GM21737 (cell line): Measurements from ENCODE around the gene TRIM2.
A peak's percentile ranks its signal among the peaks of the same experiment; 100 is the strongest.

Experiments used
- ATAC-seq: cut with Tn5 transposase; IDR thresholded peaks from one replicate; pipeline ENCODE4 v1.9.1; 2021; ENCODE audit warnings: mild to moderate bottlenecking, moderate library complexity; ENCODE audit not compliant: unreplicated experiment

The TRIM2 gene

GRCh38 chr4:153324046-153324445, 119.8 kb downstream of the TRIM2 start:
- ATAC-seq: no peak

DNA sequence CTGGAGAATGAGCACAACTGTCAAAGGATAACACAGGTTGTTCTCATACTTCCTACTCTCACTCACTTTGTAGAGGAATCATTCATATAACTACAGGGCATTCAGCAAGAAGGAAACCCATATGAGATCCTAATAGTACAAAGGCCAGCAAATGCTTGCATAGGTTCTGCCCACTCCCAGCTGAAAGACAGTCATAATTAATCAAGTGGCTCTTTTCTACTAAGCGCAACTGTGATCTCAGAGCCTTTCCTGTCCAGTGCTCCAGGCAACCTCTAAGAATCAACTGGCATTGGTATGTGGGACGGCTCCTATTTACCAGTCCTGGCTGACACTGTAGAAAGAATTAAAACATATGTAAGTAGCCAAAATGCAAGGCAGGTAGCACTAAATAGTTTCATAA, 121.3 kb downstream of the TRIM2 start:
- no peak for ATAC-seq

DNA sequence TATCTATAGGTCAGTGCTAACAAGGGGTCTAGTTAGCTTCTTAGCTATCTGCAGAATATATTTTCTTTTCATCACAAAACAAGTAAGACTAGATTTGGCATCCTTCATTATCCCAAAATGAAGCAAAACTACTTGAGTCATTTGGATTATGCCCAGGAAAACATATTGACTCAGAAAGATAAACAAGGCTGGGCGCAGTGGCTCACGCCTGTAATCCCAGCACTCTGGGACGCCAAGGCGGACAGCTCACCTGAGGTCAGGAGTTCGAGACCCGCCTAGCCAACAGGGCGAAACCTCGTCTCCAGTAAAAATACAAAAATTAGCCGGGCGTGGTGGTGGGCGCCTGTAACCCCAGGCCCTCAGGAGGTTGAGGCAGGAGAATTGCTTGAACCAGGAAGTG, 122.3 kb downstream of the TRIM2 start:
- ATAC-seq: no peak

DNA sequence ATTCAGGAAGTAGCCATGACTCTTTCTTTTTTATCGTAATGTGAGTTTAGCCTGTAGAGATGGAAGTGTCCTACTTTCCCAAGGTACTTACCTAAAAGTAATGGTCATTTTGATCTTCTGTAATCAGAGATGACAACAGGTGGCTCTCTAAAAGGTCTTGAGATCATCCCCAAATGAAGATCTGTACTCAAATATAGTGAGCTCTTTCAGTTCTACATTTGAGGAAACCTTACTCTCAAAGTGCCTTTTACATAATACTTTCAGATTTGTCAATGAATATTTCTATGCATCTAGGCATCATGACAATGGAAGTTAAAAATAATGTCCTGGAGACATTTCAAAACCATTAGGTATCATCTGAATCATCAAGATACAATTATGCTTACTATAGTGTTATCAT, 123.0 kb downstream of the TRIM2 start:
- ATAC-seq: no peak

GRCh38 chr4:153332936-153333335, 128.7 kb downstream of the TRIM2 start:
- ATAC-seq: no peak

DNA sequence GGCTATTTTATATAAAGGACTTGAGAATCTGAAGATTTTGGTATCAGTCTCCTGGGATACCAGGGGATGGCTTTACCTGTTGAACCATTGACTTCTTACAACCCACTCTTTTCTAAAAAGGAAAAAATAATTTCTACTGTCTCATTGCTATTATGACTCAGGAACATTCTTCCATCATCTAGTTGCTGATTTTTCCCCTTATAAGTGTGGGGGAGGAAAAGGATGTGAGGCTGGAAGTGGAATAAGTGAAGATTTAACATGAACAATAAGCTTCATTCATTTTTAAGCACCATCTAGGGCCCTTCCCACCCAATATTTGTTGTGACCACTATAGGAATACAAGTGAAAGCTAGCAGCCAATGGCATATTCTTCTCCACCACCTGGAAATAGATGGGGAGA, 129.6 kb downstream of the TRIM2 start:
- ATAC-seq: no peak

GRCh38 chr4:153335665-153336064, 131.4 kb downstream of the TRIM2 start:
- no peak for ATAC-seq

DNA sequence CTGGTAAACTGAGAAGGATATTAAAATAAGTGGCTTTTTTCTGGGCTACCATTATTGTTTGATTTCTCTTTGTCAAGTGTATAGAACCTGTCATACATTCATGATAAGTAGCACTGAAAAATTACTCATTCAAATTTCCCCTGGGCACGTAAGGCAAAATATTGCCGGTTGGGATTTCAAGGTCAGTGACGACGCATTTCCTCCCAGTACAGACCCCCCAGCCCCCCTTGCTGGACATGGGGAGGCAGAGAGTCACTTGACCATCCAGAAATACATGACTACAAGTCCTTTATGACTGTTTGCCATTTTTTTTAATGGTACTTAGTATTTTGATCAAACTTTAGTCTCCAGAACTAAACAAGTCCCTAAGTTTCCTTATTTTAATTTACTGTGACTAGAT, 133.4 kb downstream of the TRIM2 start:
- no peak for ATAC-seq

DNA sequence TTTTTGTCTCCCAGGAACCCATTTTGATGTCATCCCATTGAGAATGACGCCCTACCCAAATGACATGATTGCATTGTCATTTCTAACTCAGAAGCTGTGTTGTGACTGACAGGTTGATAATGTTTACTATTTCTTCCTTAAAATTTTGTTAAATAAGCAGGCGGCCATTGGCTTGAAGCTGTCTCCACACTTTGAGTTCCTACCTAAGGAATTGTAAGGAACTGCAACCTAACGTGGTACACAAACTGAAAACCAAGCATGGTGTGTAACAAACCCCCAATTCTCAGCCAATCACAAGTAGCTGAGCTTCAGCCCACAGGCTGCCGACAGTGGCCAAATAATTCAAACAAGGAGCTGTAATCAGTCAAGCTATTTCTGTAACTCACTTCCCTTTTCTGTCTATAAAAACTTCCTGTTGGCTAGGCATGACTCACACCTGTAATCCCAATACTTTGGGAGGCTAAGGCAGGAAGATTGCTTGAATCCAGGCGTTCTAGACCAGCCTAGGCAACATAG, 137.4 kb downstream of the TRIM2 start:
- no peak for ATAC-seq

- no peak for ATAC-seq
These were observed 138.7 kb downstream of the TRIM2 start for GRCh38 chr4:153342751-153343552.

DNA sequence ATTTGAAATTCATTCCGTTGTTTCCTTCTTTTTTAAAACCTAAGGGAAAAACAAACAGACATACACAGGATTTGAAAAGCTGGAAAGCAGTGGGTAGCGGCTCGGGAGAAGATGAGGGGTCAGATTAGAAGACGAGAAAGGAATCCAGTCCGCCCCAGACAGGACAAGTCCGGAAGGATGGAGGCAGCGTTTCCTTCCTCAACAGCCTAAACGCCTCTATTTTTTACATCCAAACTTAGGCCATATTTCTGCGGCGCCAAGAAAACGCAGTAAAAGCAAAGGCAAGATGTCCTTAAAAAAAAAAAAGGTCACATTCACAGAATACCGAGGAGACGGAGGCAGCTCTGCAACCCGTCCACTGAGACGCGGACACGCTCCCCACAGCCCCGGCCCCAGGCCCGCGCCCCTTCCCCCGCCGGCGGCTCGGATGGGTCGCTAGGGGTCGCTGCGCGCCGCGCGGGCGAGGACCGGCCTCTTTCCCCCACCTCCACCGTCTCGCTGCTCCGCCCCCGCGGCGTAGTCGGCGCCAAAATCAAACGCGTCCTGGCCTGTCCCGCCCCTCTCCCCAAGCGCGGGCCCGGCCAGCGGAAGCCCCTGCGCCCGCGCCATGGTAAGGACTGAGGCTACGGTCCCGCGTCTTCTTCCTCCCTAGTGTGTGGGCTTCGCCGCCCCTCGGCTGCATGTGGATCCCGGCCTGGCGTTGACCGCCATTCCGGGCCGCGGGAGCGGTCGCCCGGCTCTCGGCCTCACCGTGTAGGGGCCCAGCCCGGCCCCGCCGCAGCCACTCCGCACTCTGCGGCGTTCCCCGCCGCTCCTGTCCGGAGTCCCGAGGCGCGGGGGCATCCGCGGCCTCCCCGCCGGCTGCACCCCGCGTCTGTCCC, 140.1 kb downstream of the TRIM2 start, which contains the start of gene MND1:
MND1 (plus strand) TSS at position 558 of the 881 bp plus-strand sequence; CDS start at position 608, 50 bp downstream.
- peak; percentile 83 for ATAC-seq

DNA sequence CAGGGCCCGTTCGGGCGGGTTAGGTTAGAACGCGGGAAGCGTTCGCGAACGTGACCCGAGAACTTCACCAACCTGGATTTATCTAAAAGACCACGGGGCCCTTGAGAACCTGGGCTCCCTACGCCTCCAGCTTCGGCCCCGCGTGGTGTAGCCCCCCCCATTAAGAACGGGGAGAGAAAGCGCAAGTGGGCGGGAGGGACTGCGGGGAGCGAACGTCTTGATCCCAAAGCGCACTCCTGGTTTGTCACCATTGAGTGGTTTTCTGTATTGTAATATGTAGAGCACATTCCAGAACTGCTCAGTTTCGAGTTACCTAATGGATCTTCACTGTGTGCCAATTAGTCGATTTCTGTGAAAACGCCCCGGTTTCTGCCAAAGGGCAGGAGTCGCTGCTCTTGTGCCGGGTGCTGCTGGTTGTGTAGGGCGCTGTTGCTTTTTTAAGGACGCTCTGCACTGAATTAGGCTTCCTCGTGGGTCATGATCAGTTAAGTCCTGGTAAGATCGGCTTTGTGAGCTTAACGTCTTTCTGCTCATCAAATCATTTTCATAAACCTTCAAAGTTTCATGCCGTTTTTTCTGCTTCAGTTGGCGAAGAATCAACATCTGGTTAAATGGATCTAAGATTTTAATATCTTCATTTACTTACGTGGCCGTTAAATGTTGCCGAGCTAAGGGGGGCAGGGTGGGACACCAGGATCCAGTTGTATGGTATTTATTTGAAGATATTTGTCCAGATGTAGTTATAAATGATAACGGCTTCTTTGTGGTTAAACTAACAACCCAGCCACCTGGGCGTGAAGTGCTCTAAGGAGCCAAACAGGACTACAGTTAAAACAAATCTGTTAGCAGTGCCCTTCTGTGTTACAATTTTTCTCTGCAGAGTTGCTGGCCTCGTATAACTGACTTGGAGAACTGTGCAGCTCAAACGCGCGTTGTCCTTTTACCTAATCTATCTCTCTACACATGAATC, 141.1 kb downstream of the TRIM2 start:
- peak; percentile 31 for ATAC-seq

- ATAC-seq: no peak
These were observed 141.8 kb downstream of the TRIM2 start for GRCh38 chr4:153346031-153346430.

GRCh38 chr4:153346563-153346962, 142.3 kb downstream of the TRIM2 start:
- no peak for ATAC-seq

DNA sequence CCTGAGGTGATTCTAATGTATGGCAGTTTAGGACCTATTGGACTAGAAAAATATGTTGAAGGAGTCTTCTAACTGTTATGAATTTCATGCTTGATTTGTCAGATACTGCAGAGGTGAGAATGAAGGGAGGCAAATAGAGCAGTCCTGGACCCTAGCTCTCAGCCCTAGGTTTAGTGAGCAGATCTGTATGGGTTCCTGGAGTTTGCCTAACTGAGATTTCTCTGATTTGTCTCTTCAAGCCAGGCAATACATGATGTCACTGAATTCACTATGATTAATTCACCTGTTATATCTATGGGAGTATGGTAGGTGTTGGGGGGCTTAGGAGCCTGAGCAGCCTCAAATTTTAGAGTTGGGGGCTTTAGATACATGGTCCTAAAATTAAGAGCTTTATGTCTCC, 142.9 kb downstream of the TRIM2 start:
- ATAC-seq: no peak

GRCh38 chr4:153348006-153348405, 143.8 kb downstream of the TRIM2 start:
- no peak for ATAC-seq

GRCh38 chr4:153349206-153349805, 145.1 kb downstream of the TRIM2 start:
- no peak for ATAC-seq

- no peak for ATAC-seq
These were observed 157.9 kb downstream of the TRIM2 start for GRCh38 chr4:153362184-153362583.

DNA sequence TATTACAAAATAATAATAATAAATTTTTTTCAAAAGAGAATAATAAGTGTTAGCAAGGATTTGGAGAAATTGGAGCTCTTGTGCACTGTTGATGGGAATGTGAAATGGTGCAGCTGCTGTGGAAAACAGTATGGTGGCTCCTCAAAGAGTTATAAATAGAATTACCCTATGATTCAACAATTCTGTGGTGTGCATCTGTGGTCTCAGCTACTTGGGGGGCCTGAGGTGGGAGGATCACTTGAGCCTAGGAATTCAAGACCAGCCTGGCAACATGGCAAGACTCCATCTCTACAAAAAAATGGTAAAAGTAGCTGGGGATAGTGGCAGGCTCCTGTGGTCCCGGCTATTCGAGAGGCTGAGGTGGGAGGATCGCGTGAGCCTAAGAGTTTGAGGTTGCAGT, 159.8 kb downstream of the TRIM2 start:
- ATAC-seq: no peak

- no peak for ATAC-seq
These were observed 160.8 kb downstream of the TRIM2 start for GRCh38 chr4:153365003-153365402.
